ENCODE data around the gene GALNT16. TPM values are rescaled to one million over a fixed set of nuclear protein-coding genes. Genes with fewer than 3 reads are reported as not detected.

Gene GALNT16
- total RNA-seq, 4 donors from 2014 or later: 3.7 to 16.2 (median 6.7) TPM

DNA sequence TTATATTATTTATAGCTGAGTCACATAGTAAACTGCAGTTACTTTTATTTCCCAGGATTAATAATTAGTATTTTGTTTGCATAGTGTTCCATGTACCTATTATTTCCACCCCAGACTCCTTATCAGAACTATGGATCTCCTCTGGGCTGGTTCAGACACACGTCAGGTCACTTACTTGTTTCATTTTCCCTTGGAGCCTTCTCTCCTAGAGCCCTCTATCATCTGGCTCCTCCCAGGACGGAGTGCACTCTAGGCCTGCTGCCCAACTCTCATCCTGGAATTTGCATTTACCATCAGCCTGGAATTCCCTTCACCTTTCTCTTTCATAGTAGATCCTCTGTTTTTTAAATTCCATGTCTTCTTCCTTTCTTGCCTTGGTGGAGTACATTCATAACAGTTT is 28.5 kb upstream of the GALNT16 start:
- ATAC-seq: no peak
- no peak overlapping the region for H3K27ac ChIP-seq
- peaks cover 0 to 74% of the 10 kb centered on the region in 2 donors for H3K36me3 ChIP-seq
- no peak for TF ChIP-seq POLR2AphosphoS5 (IDR thresholded peaks at IDR 0.05)
- TF ChIP-seq, protein P1, sequence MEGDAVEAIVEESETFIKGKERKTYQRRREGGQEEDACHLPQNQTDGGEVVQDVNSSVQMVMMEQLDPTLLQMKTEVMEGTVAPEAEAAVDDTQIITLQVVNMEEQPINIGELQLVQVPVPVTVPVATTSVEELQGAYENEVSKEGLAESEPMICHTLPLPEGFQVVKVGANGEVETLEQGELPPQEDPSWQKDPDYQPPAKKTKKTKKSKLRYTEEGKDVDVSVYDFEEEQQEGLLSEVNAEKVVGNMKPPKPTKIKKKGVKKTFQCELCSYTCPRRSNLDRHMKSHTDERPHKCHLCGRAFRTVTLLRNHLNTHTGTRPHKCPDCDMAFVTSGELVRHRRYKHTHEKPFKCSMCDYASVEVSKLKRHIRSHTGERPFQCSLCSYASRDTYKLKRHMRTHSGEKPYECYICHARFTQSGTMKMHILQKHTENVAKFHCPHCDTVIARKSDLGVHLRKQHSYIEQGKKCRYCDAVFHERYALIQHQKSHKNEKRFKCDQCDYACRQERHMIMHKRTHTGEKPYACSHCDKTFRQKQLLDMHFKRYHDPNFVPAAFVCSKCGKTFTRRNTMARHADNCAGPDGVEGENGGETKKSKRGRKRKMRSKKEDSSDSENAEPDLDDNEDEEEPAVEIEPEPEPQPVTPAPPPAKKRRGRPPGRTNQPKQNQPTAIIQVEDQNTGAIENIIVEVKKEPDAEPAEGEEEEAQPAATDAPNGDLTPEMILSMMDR (IDR thresholded peaks at IDR 0.05): no peak
- TF ChIP-seq POLR2A (IDR thresholded peaks at IDR 0.05): no peak
- TF ChIP-seq EP300 (IDR thresholded peaks at IDR 0.05): no peak
- 46% methylated on average over 2 of the region's 2 CpGs; no CpG with 5 or more reads in 1 of the 2 donors for WGBS, 2 donors (ENCODE audit: low coverage in 1 of 2)
- H3K27me3 ChIP-seq: no peaks in the 10 kb centered on the region
- H3K4me1 ChIP-seq: peaks cover 0 to 13% (median under 1%) of the 10 kb centered on the region in 3 donors
- H3K9me3 ChIP-seq: no peaks in the 10 kb centered on the region
- H3K4me3 ChIP-seq: no peak overlapping the region

DNA sequence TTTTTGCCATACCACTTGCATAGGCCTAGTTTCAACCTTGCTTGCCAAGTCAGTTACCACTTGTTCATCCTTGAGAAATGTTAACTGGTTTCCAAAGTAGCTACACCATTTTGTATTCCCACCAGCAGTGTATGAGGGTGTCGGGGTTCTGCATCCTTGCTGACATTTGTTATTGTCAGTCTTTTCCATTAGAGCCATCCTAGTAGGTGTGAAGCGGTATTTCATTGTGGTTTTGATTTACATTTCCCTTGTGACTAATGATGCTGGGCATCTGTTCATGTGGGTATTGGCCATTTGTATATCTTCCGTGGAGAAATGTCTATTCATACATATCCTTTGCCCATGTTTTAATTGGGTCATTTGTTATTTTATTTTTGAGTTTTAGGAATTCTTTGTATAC is 27.6 kb upstream of the GALNT16 start:
- 62 to 86% methylated on average over 3 of the region's 3 CpGs for WGBS, 2 donors (ENCODE audit: low coverage in 1 of 2)
- H3K36me3 ChIP-seq: peaks cover 8 to 83% of the 10 kb centered on the region in 2 donors
- ATAC-seq: no peak

DNA sequence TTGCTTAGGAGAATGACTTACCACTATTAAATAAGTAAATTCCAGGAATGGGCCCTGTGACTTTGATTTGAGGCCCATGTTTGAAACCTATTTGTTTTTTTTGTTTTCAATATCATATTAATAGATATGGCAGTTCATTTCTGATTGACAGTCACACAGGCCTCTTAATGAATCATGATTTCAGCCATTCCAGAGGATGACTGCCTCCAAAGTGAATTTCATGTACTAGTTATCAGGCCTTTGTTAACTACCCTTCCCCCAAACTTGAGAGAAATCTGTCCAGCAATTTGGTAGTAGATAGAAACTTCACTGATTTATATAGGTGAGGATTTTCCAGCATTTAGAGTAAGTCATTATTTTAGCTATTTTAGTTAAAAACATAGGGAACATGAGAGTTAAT is 25.9 kb upstream of the GALNT16 start:
- Histone ChIP-seq H3K36me3 (peaks cover 8 to 91% of the 10 kb centered on the region in 2 donors), H3K27me3 (no peaks in the 10 kb centered on the region), H3K4me3 (no peak overlapping the region), H3K27ac (no peak overlapping the region), H3K9me3 (no peaks in the 10 kb centered on the region), H3K4me1 (peaks cover 0 to 4% (median 0%) of the 10 kb centered on the region in 3 donors)
- no peak for ATAC-seq
- TF ChIP-seq EP300 (IDR thresholded peaks at IDR 0.05) (no peak), POLR2AphosphoS5 (IDR thresholded peaks at IDR 0.05) (no peak), POLR2A (IDR thresholded peaks at IDR 0.05) (no peak)
- TF ChIP-seq, protein P1 (IDR thresholded peaks at IDR 0.05): no peak

More for the DNA sequence above, 27.6 kb upstream of the GALNT16 start:
- no peaks in the 10 kb centered on the region for H3K9me3 ChIP-seq
- H3K27me3 ChIP-seq: no peaks in the 10 kb centered on the region
- H3K27ac ChIP-seq: no peak overlapping the region
- peaks cover 0 to 4% (median 0%) of the 10 kb centered on the region in 3 donors for H3K4me1 ChIP-seq
- H3K4me3 ChIP-seq: no peak overlapping the region
- TF ChIP-seq, protein P1 (IDR thresholded peaks at IDR 0.05): no peak
- TF ChIP-seq POLR2AphosphoS5 (IDR thresholded peaks at IDR 0.05) (no peak), EP300 (IDR thresholded peaks at IDR 0.05) (no peak), POLR2A (IDR thresholded peaks at IDR 0.05) (no peak)

DNA sequence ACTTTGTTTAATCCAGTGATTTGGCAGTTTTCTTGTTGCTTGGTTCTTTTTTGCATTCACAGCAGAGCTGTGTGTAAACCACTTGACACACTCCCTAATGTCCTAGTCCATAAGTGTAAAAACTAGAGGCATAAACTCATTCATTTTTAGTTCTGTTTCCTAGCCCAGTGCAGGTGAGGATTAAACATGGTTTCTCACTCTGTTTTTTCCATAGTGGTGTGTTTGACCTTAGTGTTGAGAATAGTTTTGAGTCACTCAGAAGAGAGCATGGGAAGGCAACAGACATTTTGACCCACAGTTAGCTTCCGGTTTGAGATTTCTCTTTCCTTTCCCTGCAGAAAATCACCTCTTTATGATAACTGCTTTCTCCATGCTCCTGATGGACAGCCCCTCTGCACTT is 24.2 kb upstream of the GALNT16 start:
- peaks cover 8 to 91% of the 10 kb centered on the region in 2 donors for H3K36me3 ChIP-seq
- no peak overlapping the region for H3K27ac ChIP-seq
- 93 to 100% methylated on average over 1 of the region's 1 CpG for WGBS, 2 donors (ENCODE audit: low coverage in 1 of 2)
- TF ChIP-seq, protein P1 (IDR thresholded peaks at IDR 0.05): no peak
- no peak for TF ChIP-seq POLR2A (IDR thresholded peaks at IDR 0.05)
- TF ChIP-seq EP300 (IDR thresholded peaks at IDR 0.05): no peak
- TF ChIP-seq POLR2AphosphoS5 (IDR thresholded peaks at IDR 0.05): no peak
- H3K4me3 ChIP-seq: no peak overlapping the region
- H3K27me3 ChIP-seq: no peaks in the 10 kb centered on the region
- H3K4me1 ChIP-seq: peaks cover 0 to 4% (median 0%) of the 10 kb centered on the region in 3 donors
- no peaks in the 10 kb centered on the region for H3K9me3 ChIP-seq
- no peak for ATAC-seq

DNA sequence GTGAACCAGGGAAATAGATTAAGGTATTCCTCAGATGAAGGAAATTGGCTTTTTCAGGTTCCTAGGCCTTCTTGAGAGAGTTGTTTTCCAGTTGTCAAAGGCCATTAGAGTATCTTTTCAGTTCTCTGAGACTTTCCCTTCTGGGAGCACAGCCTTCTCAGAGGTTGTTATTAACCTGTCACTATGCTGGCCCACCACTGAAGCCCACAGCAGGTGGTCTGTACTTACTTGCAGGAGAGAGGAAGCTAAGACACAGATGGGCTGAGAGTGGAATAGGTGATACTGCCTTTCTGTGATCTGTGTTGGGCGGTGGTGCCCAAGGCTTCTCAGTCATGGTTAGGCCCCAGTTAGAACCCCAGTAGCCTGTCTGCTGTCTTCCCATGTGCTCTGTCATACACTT is 22.8 kb upstream of the GALNT16 start:
- TF ChIP-seq POLR2A (IDR thresholded peaks at IDR 0.05) (no peak), POLR2AphosphoS5 (IDR thresholded peaks at IDR 0.05) (no peak), EP300 (IDR thresholded peaks at IDR 0.05) (no peak)
- TF ChIP-seq, protein P1 (IDR thresholded peaks at IDR 0.05): no peak
- H3K4me1 ChIP-seq: peaks cover 0 to under 1% (median 0%) of the 10 kb centered on the region in 3 donors
- no CpG with 5 or more reads among the region's 1 CpG for WGBS, 2 donors (ENCODE audit: low coverage in 1 of 2)
- no peak overlapping the region for H3K4me3 ChIP-seq
- no peak overlapping the region for H3K27ac ChIP-seq
- ATAC-seq: no peak
- H3K27me3 ChIP-seq: no peaks in the 10 kb centered on the region
- peaks cover 8 to 88% of the 10 kb centered on the region in 2 donors for H3K36me3 ChIP-seq
- H3K9me3 ChIP-seq: no peaks in the 10 kb centered on the region
